Measurements from ENCODE around the gene BICC1. TPM values are rescaled to one million over a fixed set of nuclear protein-coding genes. Genes with fewer than 3 reads are reported as not detected.

Gene BICC1
- total RNA-seq, 1 donor from 2014 or later: 2.4 TPM

DNA sequence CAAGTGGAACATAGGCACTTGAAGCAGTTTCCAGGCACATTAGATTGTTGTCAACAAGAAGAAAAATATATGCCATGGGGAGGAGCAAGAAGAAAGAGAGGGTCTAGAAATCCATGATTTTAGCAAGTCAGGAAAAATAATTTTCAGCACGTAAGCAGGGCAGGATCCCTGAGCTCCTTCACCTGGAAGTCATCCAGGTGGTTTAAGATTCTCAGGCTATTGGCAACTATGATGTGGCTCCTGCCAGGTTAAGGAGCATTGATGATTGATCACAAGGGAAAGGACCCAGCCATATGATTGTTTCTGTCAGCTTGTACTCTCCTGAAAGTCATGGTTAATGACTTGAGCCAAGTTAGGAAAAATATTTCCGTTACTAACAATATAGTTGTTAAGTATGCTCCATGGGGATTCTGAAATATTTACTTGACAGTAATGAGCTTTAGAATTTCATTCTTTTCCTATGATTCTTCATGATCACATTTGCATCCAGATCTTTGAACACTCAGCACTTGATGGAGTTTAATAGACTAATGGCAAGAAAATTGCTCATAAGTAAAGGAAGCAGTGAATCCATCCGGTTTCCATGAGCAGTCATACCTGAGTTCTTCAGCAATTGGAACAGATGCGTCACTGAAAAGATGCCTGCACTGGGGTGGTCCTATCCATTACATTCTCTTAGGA lies 209.1 kb downstream of the BICC1 start:
- Mint-ChIP-seq H3K4me1 (no peaks in the 10 kb centered on the region), H3K9me3 (peaks cover 3% of the 10 kb centered on the region), H3K27me3 (ENCODE audit: low read depth) (no peaks in the 10 kb centered on the region), H3K27ac (ENCODE audit: unreplicated experiment) (no peak overlapping the region), H3K4me3 (no peak overlapping the region), H3K36me3 (ENCODE audit: low read depth) (no peaks in the 10 kb centered on the region)
- TF ChIP-seq, protein P1, sequence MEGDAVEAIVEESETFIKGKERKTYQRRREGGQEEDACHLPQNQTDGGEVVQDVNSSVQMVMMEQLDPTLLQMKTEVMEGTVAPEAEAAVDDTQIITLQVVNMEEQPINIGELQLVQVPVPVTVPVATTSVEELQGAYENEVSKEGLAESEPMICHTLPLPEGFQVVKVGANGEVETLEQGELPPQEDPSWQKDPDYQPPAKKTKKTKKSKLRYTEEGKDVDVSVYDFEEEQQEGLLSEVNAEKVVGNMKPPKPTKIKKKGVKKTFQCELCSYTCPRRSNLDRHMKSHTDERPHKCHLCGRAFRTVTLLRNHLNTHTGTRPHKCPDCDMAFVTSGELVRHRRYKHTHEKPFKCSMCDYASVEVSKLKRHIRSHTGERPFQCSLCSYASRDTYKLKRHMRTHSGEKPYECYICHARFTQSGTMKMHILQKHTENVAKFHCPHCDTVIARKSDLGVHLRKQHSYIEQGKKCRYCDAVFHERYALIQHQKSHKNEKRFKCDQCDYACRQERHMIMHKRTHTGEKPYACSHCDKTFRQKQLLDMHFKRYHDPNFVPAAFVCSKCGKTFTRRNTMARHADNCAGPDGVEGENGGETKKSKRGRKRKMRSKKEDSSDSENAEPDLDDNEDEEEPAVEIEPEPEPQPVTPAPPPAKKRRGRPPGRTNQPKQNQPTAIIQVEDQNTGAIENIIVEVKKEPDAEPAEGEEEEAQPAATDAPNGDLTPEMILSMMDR (conservative IDR thresholded peaks at IDR 0.05): no peak
- no peak for DNase-seq (ENCODE audit: low read depth, low spot score)

DNA sequence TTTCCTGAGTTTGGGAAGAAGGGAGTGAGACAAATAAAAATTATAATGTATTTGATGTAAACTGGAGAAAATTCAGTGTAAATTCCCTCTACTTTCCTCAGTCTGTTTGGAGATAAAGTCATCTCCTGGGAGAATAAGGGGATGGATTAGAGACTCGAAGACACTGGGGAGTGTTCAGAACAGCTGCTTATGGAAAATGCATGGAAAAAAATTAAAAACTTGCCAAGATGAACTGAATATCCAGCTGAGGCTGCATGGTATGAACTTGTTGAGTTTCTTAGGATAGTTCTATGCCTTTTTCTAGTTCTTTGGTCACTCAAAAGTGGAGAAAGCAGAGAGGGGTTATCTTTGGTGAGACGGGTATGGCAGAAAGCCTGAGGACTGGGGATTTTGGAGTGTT lies 210.5 kb downstream of the BICC1 start:
- Mint-ChIP-seq H3K4me3 (no peak overlapping the region), H3K4me1 (no peaks in the 10 kb centered on the region), H3K27me3 (ENCODE audit: low read depth) (no peaks in the 10 kb centered on the region), H3K9me3 (peaks cover 3% of the 10 kb centered on the region), H3K36me3 (ENCODE audit: low read depth) (no peaks in the 10 kb centered on the region), H3K27ac (ENCODE audit: unreplicated experiment) (no peak overlapping the region)
- DNase-seq (ENCODE audit: low read depth, low spot score): no peak
- TF ChIP-seq, protein P1 (conservative IDR thresholded peaks at IDR 0.05): no peak

DNA sequence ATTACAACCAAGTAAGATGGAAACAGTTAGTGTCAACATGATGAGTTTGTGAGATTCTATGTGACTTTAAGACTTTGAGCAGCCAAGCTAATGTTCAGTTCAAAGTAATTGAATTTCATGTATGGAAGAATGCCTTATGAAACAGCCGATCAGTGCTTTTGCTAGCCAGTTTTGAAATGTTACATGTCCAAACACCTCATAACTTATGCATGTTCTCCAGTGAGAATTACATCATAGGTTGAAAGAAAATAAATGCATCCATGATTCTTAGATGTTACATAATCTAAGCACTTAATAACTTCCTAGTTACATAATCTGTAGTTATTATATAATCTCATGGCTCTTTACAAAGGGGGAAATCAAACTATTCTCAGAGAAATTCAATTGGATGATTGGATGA lies 211.3 kb downstream of the BICC1 start:
- Mint-ChIP-seq H3K4me3 (no peak overlapping the region), H3K4me1 (no peaks in the 10 kb centered on the region), H3K27ac (ENCODE audit: unreplicated experiment) (no peak overlapping the region), H3K9me3 (peaks cover 3% of the 10 kb centered on the region), H3K27me3 (ENCODE audit: low read depth) (no peaks in the 10 kb centered on the region), H3K36me3 (ENCODE audit: low read depth) (no peaks in the 10 kb centered on the region)
- DNase-seq (ENCODE audit: low read depth, low spot score): no peak
- TF ChIP-seq, protein P1 (conservative IDR thresholded peaks at IDR 0.05): no peak

DNA sequence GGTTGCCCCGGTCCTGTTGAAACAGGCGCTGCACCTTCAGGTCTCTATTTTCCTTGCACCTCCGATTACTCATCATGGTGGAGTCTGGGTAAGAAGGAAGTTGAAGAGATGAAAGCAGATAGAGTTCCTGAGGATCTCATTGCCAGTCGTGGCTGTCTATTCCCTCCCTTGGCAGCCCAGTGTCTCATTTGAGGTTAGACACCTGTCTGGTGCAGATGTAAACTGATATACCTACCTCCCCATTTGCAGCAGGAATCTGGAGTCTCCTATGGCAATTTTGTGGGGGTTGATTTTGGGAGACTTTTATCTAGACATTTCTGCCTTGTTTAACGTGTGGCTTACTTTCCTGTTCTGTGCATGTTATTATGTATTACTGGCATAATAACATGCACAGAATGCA lies 212.1 kb downstream of the BICC1 start:
- Mint-ChIP-seq H3K27me3 (ENCODE audit: low read depth) (no peaks in the 10 kb centered on the region), H3K4me3 (no peak overlapping the region), H3K9me3 (peaks cover 1% of the 10 kb centered on the region), H3K4me1 (no peaks in the 10 kb centered on the region), H3K27ac (ENCODE audit: unreplicated experiment) (no peak overlapping the region), H3K36me3 (ENCODE audit: low read depth) (peaks cover 1% of the 10 kb centered on the region)
- TF ChIP-seq, protein P1 (conservative IDR thresholded peaks at IDR 0.05): no peak
- no peak for DNase-seq (ENCODE audit: low read depth, low spot score)

DNA sequence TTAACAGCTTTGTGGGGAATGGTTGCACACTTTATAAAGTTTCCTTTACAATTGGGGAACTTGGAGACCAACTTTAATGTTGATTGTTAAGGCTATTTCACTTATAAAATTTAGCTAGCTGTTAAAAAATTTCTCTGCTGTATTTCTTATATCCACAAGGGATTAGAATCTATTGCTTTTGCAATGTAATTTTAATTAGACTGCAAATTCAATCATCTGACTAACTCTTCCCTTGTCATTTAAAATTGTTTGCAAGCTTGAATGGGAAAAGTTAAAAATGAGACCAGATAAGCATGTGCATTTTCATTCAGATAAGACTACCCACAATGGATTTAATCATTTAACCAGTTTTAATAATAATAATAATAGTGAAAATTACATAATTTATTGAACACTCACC lies 213.2 kb downstream of the BICC1 start:
- H3K9me3 Mint-ChIP-seq: peaks cover 4% of the 10 kb centered on the region
- TF ChIP-seq, protein P1 (conservative IDR thresholded peaks at IDR 0.05): no peak
- DNase-seq (ENCODE audit: low read depth, low spot score): no peak
- peaks cover 4% of the 10 kb centered on the region for H3K36me3 Mint-ChIP-seq (ENCODE audit: low read depth)
- H3K27ac Mint-ChIP-seq (ENCODE audit: unreplicated experiment): no peak overlapping the region
- H3K27me3 Mint-ChIP-seq (ENCODE audit: low read depth): no peaks in the 10 kb centered on the region
- H3K4me3 Mint-ChIP-seq: no peak overlapping the region
- H3K4me1 Mint-ChIP-seq: no peaks in the 10 kb centered on the region

Data from neural crest cell (in vitro differentiated cells).